DND-41 (cell line): ENCODE results near the gene CCDC169.
"Not testable (repeated sequence)": the region's sequence is repeated elsewhere in the genome, so short reads cannot be mapped to it uniquely, and the experiment has no call there.

Experiments used
- ATAC-seq: fragments of 200-7000 bp; cut with Tn5 transposase; 3 replicates; pipeline ENCODE4 v1.9.1; 2021; ENCODE audit warnings: low read depth; ENCODE audit not compliant: insufficient read depth
- DNase-seq: peaks from one replicate; pipeline ENCODE4 v3.0.0-alpha.2; 2020
- H2AFZ ChIP-seq: 2 replicates; pipeline ENCODE4 v1.6.0; 2012; ENCODE audit warnings: low read depth, low read length
- H3K27ac ChIP-seq: 2 replicates; pipeline ENCODE4 v1.5.1; 2012; ENCODE audit warnings: low read length, inconsistent platforms
- H3K27me3 ChIP-seq: fragments of 200-600 bp; sonication (generic); 2 replicates; pipeline ENCODE4 v1.6.0; 2012; ENCODE audit warnings: low read length, mild to moderate bottlenecking, inconsistent platforms; ENCODE audit not compliant: insufficient read depth, poor library complexity
- H3K36me3 ChIP-seq: 2 replicates; pipeline ENCODE4 v1.5.1; 2012; ENCODE audit warnings: low read length, inconsistent platforms; ENCODE audit not compliant: insufficient read depth
- H3K4me1 ChIP-seq: 2 replicates; pipeline ENCODE4 v1.5.1; 2012; ENCODE audit warnings: mild to moderate bottlenecking, low read length; ENCODE audit not compliant: insufficient read depth
- H3K4me2 ChIP-seq: 2 replicates; pipeline ENCODE4 v1.6.0; 2012; ENCODE audit warnings: mild to moderate bottlenecking, moderate library complexity, low read length, inconsistent platforms; ENCODE audit not compliant: insufficient read depth
- H3K4me3 ChIP-seq, 2 experiments: fragments of 200-600 bp in 1 of 2; shearing (Covaris generic) in 1 of 2; 2 replicates each; pipeline ENCODE4 v1.5.1; 2012 to 2016; ENCODE audit warnings: inconsistent platforms in 2 of 2, low read length in 2 of 2, mild to moderate bottlenecking in 2 of 2, low read depth in 1 of 2, moderate library complexity in 1 of 2
- H3K79me2 ChIP-seq: 2 replicates; pipeline ENCODE4 v1.6.0; 2012; ENCODE audit warnings: low read length, inconsistent platforms; ENCODE audit not compliant: insufficient read depth
- H3K9ac ChIP-seq: 2 replicates; pipeline ENCODE4 v1.6.0; 2012; ENCODE audit warnings: low read depth, mild to moderate bottlenecking, inconsistent platforms, low read length, moderate library complexity
- H3K9me3 ChIP-seq: 2 replicates; pipeline ENCODE4 v1.5.1; 2012; ENCODE audit warnings: low read length, moderate library complexity, mild to moderate bottlenecking, inconsistent platforms; ENCODE audit not compliant: insufficient read depth, severe bottlenecking
- H4K20me1 ChIP-seq: 2 replicates; pipeline ENCODE4 v1.6.0; 2012; ENCODE audit warnings: low read length; ENCODE audit not compliant: insufficient read depth
- CTCF ChIP-seq: IDR thresholded peaks from 2 replicates; pipeline ENCODE4 v1.5.1; 2012; ENCODE audit warnings: borderline replicate concordance, low read length, moderate library complexity, mild to moderate bottlenecking; ENCODE audit not compliant: poor library complexity, severe bottlenecking; ENCODE audit errors: extremely low read depth
- EZH2 ChIP-seq: IDR thresholded peaks from 3 replicates; pipeline ENCODE4 v1.6.1; 2012; ENCODE audit warnings: borderline replicate concordance, low read depth, mild to moderate bottlenecking, moderate library complexity, low read length, inconsistent platforms; ENCODE audit not compliant: severe bottlenecking

CCDC169 gene

GRCh38 chr13:36310417-36311108 is 12.9 kb upstream of the CCDC169 start:
- Histone ChIP-seq H4K20me1 (no peaks in the 10 kb centered on the region), H3K4me3 (no peak overlapping the region), H3K4me2 (no peak overlapping the region), H2AFZ (no peak overlapping the region), H3K9ac (no peak overlapping the region), H3K9me3 (no peaks in the 10 kb centered on the region), H3K27me3 (no peaks in the 10 kb centered on the region), H3K27ac (no peak overlapping the region), H3K4me1 (no peaks in the 10 kb centered on the region), H3K79me2 (no peaks in the 10 kb centered on the region), H3K36me3 (no peaks in the 10 kb centered on the region)
- no peak for TF ChIP-seq CTCF
- no peak for TF ChIP-seq EZH2
- ATAC-seq (no peak), DNase-seq (no peak)

GRCh38 chr13:36302289-36302688 is 4.7 kb upstream of the CCDC169 start:
- DNase-seq (no peak), ATAC-seq (no peak)
- Histone ChIP-seq H3K79me2 (no peaks in the 10 kb centered on the region), H3K9ac (no peak overlapping the region), H3K9me3 (no peaks in the 10 kb centered on the region), H3K36me3 (no peaks in the 10 kb centered on the region), H4K20me1 (no peaks in the 10 kb centered on the region), H3K27ac (no peak overlapping the region), H2AFZ (no peak overlapping the region), H3K4me1 (no peaks in the 10 kb centered on the region), H3K4me2 (no peak overlapping the region), H3K4me3 (no peak overlapping the region), H3K27me3 (no peaks in the 10 kb centered on the region)
- TF ChIP-seq CTCF (no peak), EZH2 (no peak)

- not testable (repeated sequence) for H4K20me1 ChIP-seq, H3K4me3 ChIP-seq, H3K9ac ChIP-seq, H3K36me3 ChIP-seq, H3K9me3 ChIP-seq, H3K4me2 ChIP-seq, DNase-seq, ATAC-seq, H2AFZ ChIP-seq, H3K27ac ChIP-seq, H3K27me3 ChIP-seq, H3K79me2 ChIP-seq, H3K4me1 ChIP-seq
These were observed 1.9 kb upstream of the CCDC169 start for GRCh38 chr13:36299469-36299868.

GRCh38 chr13:36298535-36299068 is 988 bp upstream of the CCDC169 start:
- Histone ChIP-seq H3K4me1 (no peaks in the 10 kb centered on the region), H3K4me3 (no peak overlapping the region), H3K36me3 (no peaks in the 10 kb centered on the region), H4K20me1 (no peaks in the 10 kb centered on the region), H3K9me3 (no peaks in the 10 kb centered on the region), H3K27ac (no peak overlapping the region), H3K4me2 (no peak overlapping the region), H3K79me2 (no peaks in the 10 kb centered on the region), H3K9ac (no peak overlapping the region), H3K27me3 (no peaks in the 10 kb centered on the region), H2AFZ (no peak overlapping the region)
- no peak for ATAC-seq
- no peak for TF ChIP-seq CTCF
- no peak for TF ChIP-seq EZH2
- DNase-seq = no peak
